ENCODE results near the gene HTRA1.

The HTRA1 gene

DNA sequence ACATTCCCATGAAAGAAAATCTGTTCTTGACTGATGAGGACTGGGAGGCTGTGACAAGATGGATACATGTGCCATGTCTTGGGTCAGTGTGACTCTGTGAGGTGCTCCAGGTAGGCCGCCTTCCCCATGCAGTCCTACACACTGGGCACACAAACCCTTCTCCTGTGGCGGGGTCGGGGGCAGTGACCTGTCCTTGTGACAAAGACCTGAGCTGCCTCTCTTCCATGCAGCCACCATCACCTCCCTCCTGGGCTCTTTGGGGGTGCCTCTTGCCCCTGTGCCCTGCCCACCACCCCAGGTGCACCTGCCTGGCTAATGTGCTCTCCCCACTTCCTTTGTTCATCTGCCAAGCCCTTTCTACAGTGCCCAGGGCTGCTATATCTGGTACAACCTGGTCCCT, 63.5 kb downstream of the HTRA1 start:
- no peak for DNase-seq

DNA sequence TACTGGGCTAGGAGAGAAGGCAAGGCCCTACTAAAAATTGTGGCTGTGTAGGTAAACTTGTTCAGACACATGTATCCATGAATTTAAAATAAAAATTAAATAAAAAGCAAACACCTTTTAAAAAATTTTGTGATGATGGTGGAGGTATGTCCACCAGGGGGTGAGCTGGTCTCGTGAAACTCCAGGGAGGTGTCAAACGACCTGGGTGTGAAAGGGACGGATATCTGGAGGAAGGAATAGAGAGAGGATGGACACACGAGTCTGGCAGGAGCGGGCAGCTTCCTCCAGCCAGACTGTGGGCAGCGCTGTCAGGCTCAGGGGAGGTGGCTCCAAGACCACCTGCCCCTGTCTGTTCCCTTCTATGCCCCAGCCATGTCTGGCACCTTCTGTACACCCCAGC, 64.4 kb downstream of the HTRA1 start:
- no peak for DNase-seq

DNA sequence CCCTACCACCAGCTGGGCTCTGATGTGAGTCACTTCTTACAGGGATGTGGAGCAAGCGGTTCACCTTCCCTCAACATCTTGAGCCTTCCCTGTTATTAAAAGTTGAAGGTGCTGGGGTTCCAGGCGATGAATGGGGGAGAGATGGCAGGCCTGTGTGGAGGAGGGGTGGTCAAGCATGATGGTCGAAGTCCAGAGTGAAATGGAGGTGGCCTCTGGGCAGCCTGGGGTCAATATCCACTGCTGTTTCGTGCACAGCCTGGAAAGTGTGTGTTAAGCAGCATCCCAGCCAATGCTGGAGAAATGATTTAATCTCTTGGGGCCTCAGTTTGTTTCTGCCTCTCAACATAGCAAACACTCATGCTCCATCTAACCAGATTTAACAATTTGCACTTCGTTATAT, 65.5 kb downstream of the HTRA1 start:
- DNase-seq = no peak

- no peak for DNase-seq
These were observed 68.8 kb downstream of the HTRA1 start for GRCh38 chr10:122530177-122530576.

- no peak for DNase-seq
These were observed 69.9 kb downstream of the HTRA1 start for GRCh38 chr10:122531261-122531660.

DNA sequence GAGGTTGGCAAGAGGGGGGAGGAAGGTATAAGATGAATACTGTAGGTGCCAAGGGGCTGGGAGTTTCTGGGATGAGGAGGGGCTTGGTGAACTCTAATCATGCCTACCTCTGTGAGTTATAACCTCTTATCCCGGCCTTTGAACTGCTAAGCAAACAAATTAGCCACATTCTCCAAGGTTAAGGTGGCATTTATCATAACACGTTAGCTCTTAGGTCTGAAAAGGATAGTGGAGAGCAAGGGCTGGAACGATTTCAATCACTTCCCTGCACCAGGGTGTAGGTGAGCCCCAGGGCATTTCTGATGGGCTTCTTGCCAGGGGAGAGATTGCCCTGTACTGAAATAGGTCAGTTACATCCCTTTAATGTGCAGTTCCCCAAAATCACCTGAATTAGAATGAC, 70.6 kb downstream of the HTRA1 start:
- DNase-seq = no peak

DNA sequence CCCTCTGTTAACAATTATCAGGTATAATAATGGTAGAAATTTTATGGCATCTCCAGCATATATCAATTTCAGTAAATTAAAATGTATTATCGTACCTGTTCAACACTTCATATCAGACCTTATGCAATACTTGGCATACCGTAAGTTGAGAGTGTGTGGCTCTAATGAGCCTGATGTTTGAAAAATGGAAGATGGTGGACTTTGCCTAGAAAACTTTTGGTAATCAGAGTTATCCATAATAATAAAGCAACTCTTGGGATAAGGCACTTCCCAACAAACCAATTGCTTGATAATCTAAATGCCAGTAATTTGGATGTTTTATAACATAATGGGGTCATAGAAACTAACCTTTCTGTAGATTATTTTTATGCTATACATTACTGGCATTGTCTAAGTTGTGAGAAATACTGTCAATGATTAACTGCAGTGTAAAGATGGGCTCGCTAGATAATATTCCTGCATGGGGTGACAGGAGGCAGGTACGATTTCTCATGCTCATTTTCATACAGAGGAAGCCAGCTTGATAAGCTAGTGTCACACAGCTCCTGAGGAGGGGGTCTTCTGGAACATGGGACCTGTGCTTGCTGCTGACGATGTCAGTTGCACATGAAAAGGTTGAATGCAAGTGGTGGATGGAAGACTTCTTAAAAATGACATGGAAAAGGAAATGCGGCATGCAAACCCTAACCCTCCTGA, 71.4 kb downstream of the HTRA1 start:
- DNase-seq = no peak

- no peak for DNase-seq
These were observed 76.2 kb downstream of the HTRA1 start for GRCh38 chr10:122537545-122537944.

GRCh38 chr10:122541541-122542002, 80.2 kb downstream of the HTRA1 start:
- no peak for DNase-seq

- no peak for DNase-seq
These were observed 82.5 kb downstream of the HTRA1 start for GRCh38 chr10:122543676-122544445.

GRCh38 chr10:122544493-122544892, 83.1 kb downstream of the HTRA1 start:
- DNase-seq = no peak

- DNase-seq = no peak
These were observed 84.9 kb downstream of the HTRA1 start for GRCh38 chr10:122546242-122546641.

DNA sequence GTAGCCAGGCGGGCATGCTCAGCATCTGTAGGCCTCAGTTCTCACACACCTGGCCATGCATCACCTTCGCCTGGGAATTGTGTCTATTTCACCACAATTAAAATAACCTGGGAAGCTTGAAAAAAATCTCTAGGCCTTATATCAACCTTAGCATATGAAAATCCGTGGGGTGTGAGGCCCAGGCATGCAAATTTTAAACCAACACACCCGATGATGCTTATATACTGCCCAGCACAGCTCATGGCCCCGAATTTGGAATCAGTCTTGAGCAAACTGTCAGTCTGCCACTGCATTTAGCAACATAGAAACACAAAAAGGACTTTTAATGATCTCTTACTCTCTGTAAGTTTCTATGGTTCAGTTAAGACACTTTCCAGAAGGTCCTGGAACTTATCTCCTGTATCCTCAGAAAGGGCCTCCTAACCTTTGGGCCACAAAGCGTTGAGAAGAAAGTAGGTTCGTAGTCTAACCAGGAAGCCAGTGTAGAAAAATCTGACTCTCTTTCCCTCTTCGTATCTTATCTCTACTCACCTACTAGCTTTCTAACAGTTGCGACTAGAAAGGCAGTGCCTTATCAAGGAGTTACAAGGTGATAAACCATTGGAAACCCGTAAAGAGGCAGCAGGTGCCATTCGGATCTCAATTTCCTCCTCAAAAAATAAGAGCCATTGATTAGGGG, 87.2 kb downstream of the HTRA1 start:
- no peak for DNase-seq

DNA sequence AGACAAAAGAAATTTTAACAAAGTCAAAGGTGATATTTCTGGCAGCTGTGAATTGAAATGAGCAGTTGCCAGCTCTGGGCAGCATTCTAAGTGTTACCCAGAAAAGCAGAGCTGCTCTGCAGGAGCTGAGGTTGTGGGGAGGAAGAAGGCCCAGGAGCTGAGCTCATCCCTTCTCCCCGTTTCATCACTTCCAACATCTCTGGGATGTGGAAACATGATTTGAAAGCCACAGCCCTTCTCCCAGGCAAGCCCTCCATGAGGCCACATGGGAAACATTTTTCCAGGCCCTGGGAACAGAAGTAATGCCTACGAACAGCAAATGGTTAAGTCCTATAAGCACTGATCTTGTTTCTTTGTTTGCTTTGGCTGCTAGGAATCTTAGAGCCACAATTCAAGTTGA, 88.3 kb downstream of the HTRA1 start:
- DNase-seq = no peak

DNA sequence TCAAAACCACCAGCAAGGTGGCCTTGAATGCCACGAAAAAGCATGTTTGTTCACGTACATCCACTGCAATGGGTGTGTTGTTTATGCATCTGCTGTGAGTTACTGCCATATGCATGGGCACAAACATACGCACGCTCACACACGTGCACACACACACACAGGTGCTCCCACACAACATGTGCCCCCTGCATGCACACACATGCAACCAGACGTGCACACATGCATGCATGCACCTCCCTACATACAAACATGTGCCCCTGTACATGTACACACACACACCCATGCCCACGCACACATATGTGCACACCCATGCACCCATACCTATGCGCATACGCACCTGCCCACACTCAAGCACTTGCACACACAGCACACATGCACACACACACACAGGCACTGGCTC, 89.1 kb downstream of the HTRA1 start:
- no peak for DNase-seq

- no peak for DNase-seq
These were observed 89.6 kb downstream of the HTRA1 start for GRCh38 chr10:122550983-122551382.

- no peak for DNase-seq
These were observed 90.1 kb downstream of the HTRA1 start for GRCh38 chr10:122551450-122551849.

GRCh38 chr10:122553341-122553740, 92.0 kb downstream of the HTRA1 start:
- no peak for DNase-seq

- no peak for DNase-seq
These were observed 93.0 kb downstream of the HTRA1 start for GRCh38 chr10:122554131-122555036.

DNA sequence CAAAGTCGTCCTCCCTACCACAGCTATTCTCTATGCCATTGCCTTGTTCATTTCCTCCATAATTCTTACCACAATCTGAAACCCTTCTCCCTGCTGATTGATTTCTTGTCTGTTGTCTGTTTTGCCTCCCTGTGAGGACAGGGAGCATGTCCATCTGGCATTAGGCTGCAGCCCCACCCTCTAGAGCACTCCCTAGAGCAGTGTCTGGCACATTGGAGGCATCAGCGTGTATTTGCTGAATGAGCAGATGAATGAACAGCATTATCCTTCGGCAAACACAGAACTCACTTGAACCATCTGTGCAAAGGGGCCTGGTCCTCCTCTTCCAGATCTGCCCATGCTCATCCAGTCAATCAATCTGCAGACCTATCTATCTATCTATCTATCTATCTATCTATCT, 94.1 kb downstream of the HTRA1 start:
- DNase-seq = no peak

DNA sequence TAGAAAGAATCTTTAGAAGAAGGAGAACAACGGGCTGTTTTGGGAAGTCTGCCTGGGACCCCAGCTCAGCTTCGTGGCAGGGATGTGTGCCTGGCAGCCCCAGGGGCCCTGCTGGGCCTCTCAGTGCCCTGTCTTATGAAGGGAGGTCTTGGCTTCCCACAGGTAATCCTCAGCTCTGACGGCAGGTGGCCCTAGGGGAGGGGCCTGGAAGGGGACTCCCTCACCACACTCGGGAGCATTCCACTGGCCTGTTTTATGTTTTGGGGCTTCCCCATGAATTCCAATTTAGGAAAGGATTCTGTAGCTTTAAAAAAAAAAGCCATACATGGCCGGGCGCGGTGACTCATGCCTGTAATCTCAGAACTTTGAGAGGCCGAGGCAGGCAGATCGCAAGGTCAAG, 96.2 kb downstream of the HTRA1 start:
- no peak for DNase-seq

GRCh38 chr10:122558452-122558851, 97.1 kb downstream of the HTRA1 start:
- DNase-seq = no peak

- no peak for DNase-seq
These were observed 97.9 kb downstream of the HTRA1 start for GRCh38 chr10:122559228-122559627.

All from SW 1271 (cell line).